A172 (cell line): ENCODE measurements around the gene PPIL6. TPM values are rescaled to one million over a fixed set of nuclear protein-coding genes. Genes with fewer than 3 reads are reported as not detected.

ENCODE experiments used
- DNase-seq: peaks from one replicate; pipeline ENCODE4 v3.0.0-alpha.2; 2015; ENCODE audit warnings: low spot score
- total RNA-seq: library from RNA; depleted of rRNA; stranded (reverse); fragments of >200 nt; shearing (Covaris generic); gene quantifications from 2 replicates; pipeline ENCODE4 v1.2.3, GENCODE V29; 2014; rRNA removed

PPIL6 gene
- total RNA-seq, 1 experiment from 2014 or later, result 2.4 TPM

DNA sequence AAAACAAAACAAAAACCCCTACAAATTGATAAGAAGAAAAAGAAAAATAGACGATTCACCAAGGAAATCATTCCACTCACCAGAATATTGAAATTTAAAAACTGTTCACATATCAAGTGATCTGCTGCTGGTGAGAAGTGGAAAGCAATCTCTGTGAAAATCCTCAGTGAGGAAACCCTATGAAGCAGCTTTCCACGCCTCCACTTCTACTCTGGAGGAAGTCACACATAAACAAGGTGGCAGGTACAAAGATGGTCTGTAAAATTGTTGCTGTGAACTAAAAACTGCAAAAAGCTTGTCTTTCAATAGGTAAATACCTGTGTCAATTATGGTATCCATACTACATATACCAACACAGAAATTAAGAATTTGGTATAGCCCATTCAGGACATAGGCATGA is 76.7 kb downstream of the PPIL6 start:
- no peak for DNase-seq

DNA sequence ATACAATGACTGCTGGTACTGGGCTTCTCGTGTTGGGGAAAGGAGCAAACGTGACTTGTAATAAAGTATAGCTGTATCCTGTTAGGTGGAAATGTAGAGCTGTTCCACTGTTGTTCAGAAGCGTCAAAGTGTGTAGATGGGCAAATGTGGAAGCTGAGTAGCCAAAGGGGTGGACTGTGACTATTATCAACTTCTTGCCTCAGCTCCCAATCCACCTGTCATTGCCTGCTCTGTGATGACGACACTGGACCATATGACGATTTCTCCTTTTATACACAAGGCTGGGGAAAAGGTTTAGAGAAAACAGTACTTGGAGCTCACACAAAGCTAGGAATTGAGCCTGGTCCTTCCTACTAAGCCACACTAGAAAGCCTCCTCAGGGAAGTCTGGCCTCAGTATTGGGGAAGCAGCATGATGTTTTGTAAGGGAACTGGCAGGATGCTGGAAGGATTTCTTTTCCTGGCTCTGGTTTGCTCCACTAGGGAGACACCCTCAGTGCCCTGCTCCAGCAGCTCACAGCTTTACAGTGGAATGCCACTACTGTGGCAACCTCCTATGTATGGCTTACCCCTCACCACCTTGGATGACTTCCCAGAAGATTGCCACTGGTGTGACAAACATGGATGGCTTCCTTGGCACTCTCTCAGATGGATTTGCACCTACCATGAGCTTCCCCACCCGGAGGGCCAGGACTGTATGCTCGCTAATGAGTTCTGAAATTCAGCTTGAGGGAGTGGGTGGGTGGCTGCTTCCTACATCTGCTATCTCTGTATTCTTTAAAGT is 78.1 kb downstream of the PPIL6 start:
- DNase-seq, result no peak

DNA sequence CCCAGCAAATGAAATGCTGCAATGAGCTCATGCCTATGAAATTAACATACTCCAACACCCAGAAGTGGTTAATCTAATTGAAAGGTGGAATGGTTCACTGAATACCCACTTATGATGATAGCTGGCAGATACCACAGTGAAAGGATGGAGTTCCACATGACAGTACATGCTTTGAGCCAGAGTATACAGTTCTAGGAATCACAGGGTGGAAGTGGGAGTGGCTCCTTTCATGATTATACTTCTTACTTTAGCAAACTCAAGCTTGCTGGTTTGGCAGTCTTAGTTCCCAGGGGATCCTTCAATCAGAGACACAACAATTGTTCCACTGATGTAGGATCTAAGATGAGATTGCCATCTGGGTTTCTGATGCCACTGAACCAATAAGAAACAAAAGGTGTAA is 79.6 kb downstream of the PPIL6 start:
- DNase-seq, result no peak

DNA sequence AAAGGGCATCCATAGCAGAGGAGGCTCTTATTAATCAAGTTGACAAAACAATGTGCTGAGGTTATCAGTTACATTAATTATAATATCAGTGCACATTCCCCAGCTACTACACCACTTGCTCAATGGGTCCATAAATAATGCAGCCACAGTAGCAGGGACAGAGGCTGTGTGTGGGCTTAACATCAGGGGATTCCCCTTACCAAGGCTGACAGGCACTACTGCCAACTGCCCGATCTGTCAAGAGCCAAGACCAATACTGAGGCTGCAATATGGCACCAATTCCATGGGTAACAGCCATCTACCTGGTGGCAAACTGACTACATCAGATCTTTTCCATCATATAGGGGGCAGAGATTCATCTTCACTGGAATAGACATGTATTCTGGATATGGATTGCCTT is 80.1 kb downstream of the PPIL6 start:
- DNase-seq, result no peak

DNA sequence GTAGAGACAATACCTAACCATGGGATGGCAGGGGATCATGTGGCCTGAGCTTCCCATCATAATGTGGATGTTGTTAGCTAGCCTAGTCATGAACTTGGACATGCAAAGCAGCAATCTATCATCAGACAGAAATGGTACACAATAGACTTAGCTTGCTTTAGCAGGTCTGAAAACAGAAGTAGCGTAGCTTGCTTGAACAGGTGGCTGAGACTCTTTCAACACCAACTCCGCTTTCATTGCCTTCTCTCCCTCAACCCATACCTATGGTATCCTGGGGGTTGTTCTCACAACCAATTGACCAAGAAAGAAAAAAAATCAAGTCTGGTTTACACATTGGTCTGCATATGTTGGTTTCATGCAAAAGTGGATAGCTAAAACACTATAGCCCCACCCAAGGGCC is 81.2 kb downstream of the PPIL6 start:
- no peak for DNase-seq

DNA sequence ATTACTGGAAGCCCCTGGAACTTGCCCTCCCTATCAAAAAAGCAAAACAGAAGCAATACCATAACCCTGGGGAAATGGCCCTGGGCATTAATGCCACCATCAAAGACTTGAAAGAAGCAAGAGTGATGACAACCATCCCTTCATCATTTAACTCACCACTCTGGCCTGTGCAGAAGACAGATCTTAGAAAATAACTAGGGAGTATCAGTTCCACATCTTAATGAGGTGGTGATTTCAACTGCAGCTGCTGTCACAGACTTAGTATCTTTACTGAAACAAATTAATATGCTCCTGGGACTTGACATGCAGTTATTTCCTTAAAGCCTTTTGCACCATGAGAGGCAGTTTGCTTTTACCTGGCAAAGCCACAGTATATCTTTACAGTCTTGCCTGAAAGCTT is 82.2 kb downstream of the PPIL6 start:
- DNase-seq, result no peak

DNA sequence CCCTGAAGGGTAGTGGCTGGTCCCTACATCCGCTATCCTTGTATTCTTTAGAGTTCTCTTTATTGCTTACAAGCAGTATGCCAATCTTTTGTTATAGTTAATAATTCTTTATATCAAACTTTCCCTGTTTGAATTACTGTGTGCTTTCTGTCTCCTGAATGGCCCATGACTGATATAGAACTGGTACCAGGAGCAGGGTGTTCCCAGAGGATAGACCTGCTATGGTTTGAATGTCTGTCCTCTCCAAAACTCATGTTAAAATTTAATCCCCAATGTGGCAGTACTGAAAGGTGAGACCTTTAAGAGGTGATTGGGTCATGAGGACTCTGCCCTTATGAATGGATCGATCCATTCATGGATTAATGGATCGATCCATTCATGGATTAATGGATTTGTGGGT is 84.2 kb downstream of the PPIL6 start:
- DNase-seq, result no peak

DNA sequence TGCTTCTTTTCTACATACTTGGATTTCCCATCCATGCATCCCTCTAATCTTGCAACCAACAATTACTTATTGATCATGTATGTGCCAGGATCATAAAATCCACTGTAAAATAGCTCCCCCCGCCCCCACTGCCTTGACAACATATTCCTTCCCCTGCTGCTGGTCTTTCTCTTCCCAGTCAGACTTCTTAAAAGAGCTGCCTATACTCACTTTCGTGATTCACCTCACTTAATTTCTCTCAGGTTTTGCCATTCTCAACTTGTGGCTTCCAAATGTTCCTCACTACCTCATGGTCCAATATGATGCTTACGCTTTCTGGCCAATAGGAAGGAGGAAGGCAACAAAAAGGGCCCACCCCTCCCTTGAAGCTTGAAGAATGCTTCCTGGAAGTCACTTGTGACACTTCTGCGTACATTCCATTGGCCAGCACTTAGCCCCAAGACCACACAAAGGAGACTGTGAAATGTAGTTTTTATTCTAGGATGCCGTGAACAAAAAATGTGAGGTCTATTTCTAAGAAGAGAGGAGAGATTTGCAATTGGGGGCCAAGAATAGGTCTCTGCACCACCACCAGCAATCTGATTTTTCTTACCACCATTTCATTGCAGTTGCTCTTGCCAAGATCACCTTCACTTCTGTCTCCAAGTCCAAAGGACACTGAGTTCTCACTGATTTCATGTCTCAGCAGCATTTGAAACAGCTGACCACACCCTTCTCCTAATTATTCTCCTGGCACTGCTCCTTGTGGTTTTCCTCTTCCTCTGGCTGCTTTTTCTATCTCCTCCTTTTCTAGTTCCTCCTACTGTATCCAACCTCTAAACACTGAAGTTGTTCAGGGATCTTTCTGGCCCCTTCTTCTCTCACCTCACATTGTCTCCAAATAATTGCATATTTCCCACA is 88.9 kb downstream of the PPIL6 start:
- peak; percentile 67 for DNase-seq

DNA sequence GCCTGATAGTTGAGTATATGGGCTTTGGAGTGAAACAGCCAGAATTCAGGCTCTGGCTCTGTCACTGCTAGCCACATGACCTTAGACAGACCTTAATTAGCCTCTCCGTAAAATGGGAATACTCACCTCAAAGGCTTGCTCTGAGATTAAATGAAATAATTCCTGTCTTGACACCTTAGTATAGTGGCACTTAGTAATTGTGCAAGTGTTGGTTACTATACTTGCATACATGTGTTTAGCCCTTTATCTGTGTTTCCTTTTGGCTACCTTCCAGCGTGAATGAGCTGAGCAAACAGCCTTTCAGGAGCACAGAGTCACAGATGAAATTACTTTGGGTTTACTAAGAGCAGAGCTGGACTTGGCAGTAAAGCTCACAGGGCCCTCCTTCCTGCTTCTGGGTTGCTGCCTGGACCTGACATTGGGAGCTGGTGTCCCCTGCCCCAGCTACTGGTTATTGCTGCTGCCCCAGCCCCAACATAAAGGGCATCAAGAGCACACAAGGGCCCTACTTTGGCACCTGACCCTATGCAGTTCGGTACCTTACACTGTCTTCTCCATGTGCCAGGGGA is 90.9 kb downstream of the PPIL6 start:
- no peak for DNase-seq

DNA sequence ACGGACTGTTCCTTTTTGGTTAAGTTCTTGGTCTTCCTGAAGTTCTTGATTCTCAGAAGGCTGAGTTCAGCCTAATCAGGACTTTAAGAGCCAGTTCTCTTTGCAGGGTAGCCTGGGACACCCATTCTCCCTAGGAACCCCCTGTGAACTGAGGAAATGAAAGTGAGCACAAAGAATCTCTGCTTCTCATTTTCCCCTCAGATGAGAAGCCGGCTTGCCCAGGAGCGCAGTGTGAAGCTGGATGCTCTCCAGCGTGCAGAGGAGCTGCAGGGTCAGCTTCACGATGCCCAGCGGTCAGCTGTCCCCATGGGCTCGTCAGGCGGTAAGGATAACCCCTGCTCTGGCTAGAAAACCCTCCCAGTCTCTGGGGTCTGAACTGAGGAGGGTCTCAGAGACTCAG is 92.2 kb downstream of the PPIL6 start:
- DNase-seq, result no peak

DNA sequence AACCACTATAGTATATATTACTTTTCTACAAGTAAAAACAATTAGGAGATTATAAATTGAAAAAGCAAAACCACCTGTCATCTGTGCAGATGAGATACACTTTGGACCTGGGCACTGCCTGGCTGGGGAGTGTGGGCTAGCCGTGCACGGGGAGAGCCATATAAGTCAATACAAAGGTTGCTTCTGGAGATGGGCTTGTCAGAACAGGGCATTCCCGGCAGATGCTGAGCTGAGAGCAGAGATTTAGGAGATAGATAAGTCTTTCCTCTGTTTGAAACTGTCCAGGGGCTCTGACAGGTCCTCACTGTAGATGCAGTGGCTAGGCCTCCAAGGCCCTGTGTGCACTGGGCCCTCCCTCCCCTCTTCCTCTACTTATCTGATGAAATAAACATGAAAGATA is 92.6 kb downstream of the PPIL6 start:
- no peak for DNase-seq

DNA sequence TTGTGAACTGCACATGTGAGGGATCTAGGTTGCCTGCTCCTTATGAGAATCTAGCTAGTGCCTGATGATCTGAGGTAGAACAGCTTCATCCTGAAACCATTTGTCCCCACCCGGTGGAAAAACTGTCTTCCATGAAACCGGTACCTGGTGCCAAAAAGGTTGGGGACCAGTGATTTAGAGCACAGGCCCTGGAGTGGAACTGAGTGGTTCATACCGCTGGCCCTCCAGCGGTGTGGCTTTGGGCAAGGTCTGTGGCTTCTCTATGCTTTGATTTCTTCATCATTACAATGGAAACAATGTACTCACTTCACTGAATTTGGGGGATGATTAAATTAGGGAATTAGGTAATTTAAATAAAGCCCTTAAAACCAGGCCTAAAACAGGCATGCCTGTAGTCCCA is 94.4 kb downstream of the PPIL6 start:
- no peak for DNase-seq

DNA sequence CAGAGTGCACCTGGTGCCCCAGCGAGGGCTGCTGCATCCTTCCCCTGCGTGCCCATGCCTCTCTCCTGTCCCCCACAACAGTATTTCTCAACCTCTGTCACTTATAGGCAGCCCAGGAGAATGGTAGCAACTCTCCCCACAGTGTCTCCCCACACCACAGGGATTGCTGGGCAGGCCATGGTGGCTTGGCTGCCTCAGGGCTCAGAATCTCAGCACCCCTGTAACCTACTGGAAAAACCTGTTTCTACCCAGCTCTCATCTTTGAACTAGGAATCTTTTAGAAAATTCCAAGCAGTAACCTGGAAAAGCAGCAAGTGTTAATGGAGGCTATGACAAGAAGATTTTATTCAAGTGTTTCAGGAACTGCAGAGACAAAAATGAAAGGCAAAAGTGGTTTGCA is 96.2 kb downstream of the PPIL6 start:
- no peak for DNase-seq

DNA sequence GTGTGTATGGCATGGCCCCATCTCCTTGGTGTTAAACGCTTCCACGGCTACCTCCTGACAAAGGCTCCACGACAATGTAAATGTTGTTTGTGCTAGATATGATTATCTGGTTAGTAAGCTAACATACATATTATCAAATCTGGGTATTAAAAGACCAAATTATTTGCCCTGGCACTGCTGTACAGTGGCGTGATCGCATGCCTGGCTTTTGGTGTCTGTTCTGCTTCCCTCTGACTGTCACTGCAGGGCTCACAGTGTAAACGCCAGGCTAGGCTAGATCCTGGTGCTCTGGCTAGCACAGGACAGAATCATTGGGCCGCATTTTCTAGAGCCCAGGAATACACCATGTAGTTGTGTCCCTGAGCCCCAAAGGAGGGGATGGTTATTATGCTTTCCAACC is 96.9 kb downstream of the PPIL6 start:
- no peak for DNase-seq

DNA sequence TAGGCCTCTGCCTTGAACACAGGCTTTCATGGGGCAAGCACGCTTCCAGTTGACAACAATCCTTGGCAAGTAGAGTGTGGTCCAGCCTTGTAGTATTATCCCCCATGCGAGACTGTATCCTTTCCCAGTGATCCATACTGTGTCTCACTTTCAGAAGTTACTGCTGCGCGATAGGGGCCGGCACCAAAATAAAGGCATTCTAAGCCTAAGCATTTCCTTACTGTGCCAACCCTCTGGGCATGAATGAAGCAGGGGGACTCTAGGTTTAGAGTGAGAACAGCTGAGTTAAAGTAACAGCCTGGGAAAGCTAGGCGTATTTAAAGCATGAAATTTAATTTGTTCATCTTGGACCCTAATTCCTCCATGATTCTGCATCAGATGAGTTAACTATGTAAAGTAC is 97.5 kb downstream of the PPIL6 start:
- no peak for DNase-seq

DNA sequence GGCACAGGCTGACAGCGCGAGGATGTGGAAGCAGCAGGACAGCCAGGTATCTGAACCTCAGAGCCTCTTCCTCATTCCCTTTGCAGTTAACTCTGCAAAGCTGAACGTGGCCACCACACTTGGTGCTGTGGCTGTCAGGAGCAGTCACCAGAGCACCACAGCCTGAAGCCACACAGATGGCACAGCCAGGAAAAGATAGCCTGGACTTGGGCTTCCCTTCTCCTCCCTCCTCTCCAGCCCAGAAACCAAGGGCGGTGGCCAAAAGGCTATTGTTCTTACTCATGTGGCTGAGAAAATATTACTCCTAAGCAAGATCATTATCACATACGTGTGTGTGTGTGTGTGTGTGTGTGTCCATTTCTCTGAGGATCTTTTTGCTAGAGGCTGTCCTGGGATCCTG is 97.9 kb downstream of the PPIL6 start:
- DNase-seq, result no peak

DNA sequence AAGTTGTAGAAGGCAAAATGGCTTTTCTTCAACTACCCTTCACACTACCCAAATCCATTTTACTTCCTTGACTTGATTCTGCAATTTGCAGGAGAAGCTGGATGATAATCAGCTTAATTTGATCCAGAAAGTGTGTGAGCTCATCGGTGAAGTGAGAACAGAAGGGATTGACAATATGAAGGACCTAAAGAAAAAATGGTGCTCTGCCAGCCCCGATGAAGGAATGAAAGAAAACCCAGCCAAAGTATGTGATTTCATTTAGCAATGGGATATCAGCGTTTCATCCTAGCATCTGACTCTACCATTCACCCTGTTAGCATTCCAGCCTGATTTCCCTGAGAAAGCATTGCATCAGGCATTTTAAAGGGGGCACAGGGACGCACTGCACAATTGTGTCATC is 99.6 kb downstream of the PPIL6 start:
- DNase-seq, result no peak

Other genes starting within 250 kb of the PPIL6 start
- gene CD164, start 58.2 kb downstream of the PPIL6 start, total RNA-seq, result 140 and 193 TPM in 2 replicates
- gene SMPD2, start 96 bp upstream of the PPIL6 start, total RNA-seq, result 9.1 and 13.1 TPM in 2 replicates
- gene MICAL1, start 15.1 kb upstream of the PPIL6 start, total RNA-seq, result 34.2 and 37.3 TPM in 2 replicates
- 7.9 and 9.8 TPM in 2 replicates for gene ZBTB24, start 42.6 kb upstream of the PPIL6 start, total RNA-seq